K562 (cell line): Measurements from ENCODE around the gene ATOSA. TPM values are rescaled to one million over a fixed set of nuclear protein-coding genes. Genes with fewer than 3 reads are reported as not detected.

Experiments
- CBFA2T2 ChIP-seq: fragments of 450-650 bp; conservative IDR thresholded peaks from 2 replicates; pipeline ENCODE4 v1.6.1; 2017; ENCODE audit warnings: mild to moderate bottlenecking
- CREB5 ChIP-seq: fragments of 250-450 bp; sonication (Bioruptor Pico); IDR thresholded peaks from 2 replicates; pipeline ENCODE4 v1.5.0; 2020; ENCODE audit warnings: mild to moderate bottlenecking
- CSDE1 ChIP-seq, 2 experiments: fragments of 450-650 bp; IDR thresholded peaks; 2 replicates each; pipeline ENCODE4 v1.6.1; 2016; ENCODE audit warnings: mild to moderate bottlenecking in 1 of 2
- EWSR1 ChIP-seq: fragments of 450-650 bp; IDR thresholded peaks from 2 replicates; pipeline ENCODE4 v1.6.1; 2018; ENCODE audit warnings: borderline replicate concordance, mild to moderate bottlenecking, low read depth, moderate library complexity; ENCODE audit not compliant: partially characterized antibody
- GABPB2 ChIP-seq: fragments of 250-450 bp; sonication (Bioruptor Pico); conservative IDR thresholded peaks from 2 replicates; pipeline ENCODE4 v1.5.1; 2021; ENCODE audit warnings: mild to moderate bottlenecking
- GATAD2A ChIP-seq: fragments of 450-650 bp; IDR thresholded peaks from 2 replicates; pipeline ENCODE4 v1.6.1; 2017
- GATAD2B ChIP-seq: fragments of 450-650 bp; IDR thresholded peaks from 2 replicates; pipeline ENCODE4 v1.6.1; 2017; ENCODE audit warnings: mild to moderate bottlenecking, borderline replicate concordance
- HMGXB4 ChIP-seq: sonication (generic); formaldehyde crosslinking; IDR thresholded peaks from 2 replicates; pipeline ENCODE4 v1.8.1; 2023; ENCODE audit warnings: mild to moderate bottlenecking, missing genetic modification reagents
- JUN ChIP-seq, 2 experiments: sonication (generic) in 1 of 2; formaldehyde crosslinking in 1 of 2; IDR thresholded peaks; 2 replicates each; pipeline versions ENCODE4 v1.6.1 to v1.8.0; 2012 to 2022; ENCODE audit warnings: borderline replicate concordance in 2 of 2, mild to moderate bottlenecking in 2 of 2, improper control_type of control experiment in 1 of 2, low read depth in 1 of 2, low read length in 1 of 2, missing genetic modification reagents in 1 of 2
- KAT2B ChIP-seq: IDR thresholded peaks from one replicate; pipeline ENCODE4 v1.6.1; 2012; ENCODE audit warnings: low read depth, mild to moderate bottlenecking, control low read depth, inconsistent platforms, low read length, moderate library complexity
- KAT8 ChIP-seq: fragments of 450-650 bp; IDR thresholded peaks from 2 replicates; pipeline ENCODE4 v1.6.1; 2016; ENCODE audit warnings: low read depth, mild to moderate bottlenecking
- KDM2B ChIP-seq: fragments of 250-450 bp; sonication (Bioruptor Pico); IDR thresholded peaks from 2 replicates; pipeline ENCODE4 v1.8.0; 2021; ENCODE audit warnings: mild to moderate bottlenecking, moderate library complexity
- KLF16 ChIP-seq: IDR thresholded peaks from 2 replicates; pipeline ENCODE4 v1.6.1; 2016; ENCODE audit warnings: antibody characterized with exemption
- L3MBTL2 ChIP-seq: fragments of 450-650 bp; IDR thresholded peaks from 2 replicates; pipeline ENCODE4 v1.6.1; 2016; ENCODE audit warnings: mild to moderate bottlenecking, moderate library complexity
- NCOA4 ChIP-seq: fragments of 450-650 bp; IDR thresholded peaks from 2 replicates; pipeline ENCODE4 v1.6.1; 2018; ENCODE audit warnings: mild to moderate bottlenecking; ENCODE audit not compliant: partially characterized antibody
- NR2C1 ChIP-seq, 2 experiments: fragments of 450-650 bp; IDR thresholded peaks; 2 replicates each; pipeline ENCODE4 v1.6.1; 2017; ENCODE audit warnings: mild to moderate bottlenecking in 2 of 2, antibody characterized with exemption in 1 of 2, inconsistent platforms in 1 of 2, missing compliant biosample characterization in 1 of 2, missing genetic modification characterization in 1 of 2
- NRF1 ChIP-seq, 2 experiments: fragments of 450-650 bp; IDR thresholded peaks in 1 of 2; conservative IDR thresholded peaks in 1 of 2; 2 replicates each; pipeline ENCODE4 v1.6.1; 2014; ENCODE audit warnings: mild to moderate bottlenecking in 2 of 2
- POLR2AphosphoS5 ChIP-seq: IDR thresholded peaks from 2 replicates; pipeline ENCODE4 v1.6.1; 2011; ENCODE audit warnings: mild to moderate bottlenecking, low read depth, low read length, moderate library complexity; ENCODE audit not compliant: control insufficient read depth, insufficient read depth
- TEAD4 ChIP-seq, 2 experiments: sonication (generic) in 1 of 2; formaldehyde crosslinking in 1 of 2; IDR thresholded peaks; 2 replicates each; pipeline versions ENCODE4 v1.6.1 to v1.8.0; 2012 to 2022; ENCODE audit warnings: borderline replicate concordance in 1 of 2, inconsistent platforms in 1 of 2, low read length in 1 of 2, mild to moderate bottlenecking in 1 of 2, missing genetic modification reagents in 1 of 2
- VEZF1 ChIP-seq: fragments of 200-800 bp; sonication (Bioruptor generic); IDR thresholded peaks from 2 replicates; pipeline ENCODE4 v1.6.1; 2017; ENCODE audit warnings: missing genetic modification characterization, missing compliant biosample characterization
- ZNF324 ChIP-seq: fragments of 250-450 bp; sonication (Bioruptor Pico); IDR thresholded peaks from 2 replicates; pipeline ENCODE4 v1.4.0; 2020; ENCODE audit warnings: mild to moderate bottlenecking
- ZNF717 ChIP-seq: fragments of 250-450 bp; sonication (Bioruptor Pico); IDR thresholded peaks from 2 replicates; pipeline ENCODE4 v1.5.0; 2021
- ZNF766 ChIP-seq: fragments of 200-800 bp; sonication (Bioruptor generic); conservative IDR thresholded peaks from 2 replicates; pipeline ENCODE4 v1.6.1; 2016; ENCODE audit warnings: missing genetic modification characterization, missing compliant biosample characterization
- polyA plus RNA-seq, 8 experiments: library from polyadenylated mRNA; depleted of rRNA in 4 of 8; stranded (reverse) in 5 of 8; unstranded in 3 of 8; fragments of >200 nt; fragmentation: Nextera tagmentation in 2 of 8; fragmentation: Illumina TruSeq in 1 of 8; extraction: Ambion mirVana in 2 of 8; extraction: Trizol in 1 of 8; gene quantifications; 2 replicates each; pipeline versions ENCODE4 v1.2.1 to v1.2.3, GENCODE V29; 2011 to 2014; ENCODE audit warnings: inconsistent platforms in 1 of 8, missing spikeins in 1 of 8
- total RNA-seq, 7 experiments: library from RNA; depleted of rRNA in 6 of 7; stranded (reverse); fragments of >200 nt in 6 of 7; fragmentation: Illumina TruSeq in 2 of 7; extraction: Trizol in 2 of 7; gene quantifications; 2 replicates each; pipeline versions ENCODE4 v1.2.1 to v1.2.3, GENCODE V29; 2011 to 2021; ENCODE audit warnings: low replicate concordance in 1 of 7

ATOSA gene
- total and polyA plus RNA-seq, 9 of the 15 experiments (the other 6 are each of a cell fraction or from before 2014, with no cell fraction given) = 2.0 to 6.1 (median 3.9) TPM

GRCh38 chr15:52679232-52680040 is at the start of gene ATOSA (continued):
- no peak for TF ChIP-seq POLR2AphosphoS5
- TF ChIP-seq L3MBTL2 = peak; percentile 62; the same call in 1 of the 2 replicates
- no peak for TF ChIP-seq KDM2B (CRISPR knock-in tag)
- no peak for TF ChIP-seq TEAD4 (IDR thresholded peaks at IDR 0.05; ENCODE audit: low read length)
- TF ChIP-seq TEAD4 (CRISPR knock-in tag; IDR thresholded peaks at IDR 0.05; ENCODE audit: borderline replicate concordance) = no peak
- no peak for TF ChIP-seq NRF1 (conservative IDR thresholded peaks at IDR 0.05 in 1 of 2, IDR thresholded peaks at IDR 0.05 in 1 of 2)
- TF ChIP-seq GATAD2B = no peak
- TF ChIP-seq KAT2B = no peak
- peak; percentile 37; the same call in 1 of the 2 replicates for TF ChIP-seq JUN (IDR thresholded peaks at IDR 0.05; ENCODE audit: borderline replicate concordance, low read depth, low read length)
- no peak for TF ChIP-seq JUN (CRISPR knock-in tag; IDR thresholded peaks at IDR 0.05; ENCODE audit: borderline replicate concordance)
- TF ChIP-seq HMGXB4 = no peak
- peak; percentile 75 for TF ChIP-seq VEZF1 (CRISPR knock-in tag)
- no peak for TF ChIP-seq EWSR1
- TF ChIP-seq GABPB2 (CRISPR knock-in tag) = no peak
- no peak for TF ChIP-seq ZNF717 (CRISPR knock-in tag)
- TF ChIP-seq KAT8 = no peak
- no peak for TF ChIP-seq ZNF324 (CRISPR knock-in tag)
- no peak for TF ChIP-seq NCOA4
- TF ChIP-seq NR2C1 (IDR thresholded peaks at IDR 0.05) = no peak
- TF ChIP-seq NR2C1 (tag; IDR thresholded peaks at IDR 0.05) = no peak
- TF ChIP-seq KLF16 = no peak
- TF ChIP-seq CBFA2T2 = peak; percentile 82
- TF ChIP-seq CSDE1 (IDR thresholded peaks at IDR 0.05) = peak in 1 of 2 experiments; percentile 50; a peak in 1 of 4 replicates
- no peak for TF ChIP-seq ZNF766 (CRISPR knock-in tag)
- no peak for TF ChIP-seq CREB5 (CRISPR knock-in tag)
- TF ChIP-seq GATAD2A = peak; percentile 78
